Upper lobe of right lung (tissue), 1 donor: ENCODE data around the gene PLCB4. TPM values are rescaled to one million over a fixed set of nuclear protein-coding genes. Genes with fewer than 3 reads are reported as not detected.

ENCODE experiments used
- ATAC-seq: fragments of 200-7000 bp; cut with Tn5 transposase; one replicate; pipeline ENCODE4 v1.9.1; 2020; ENCODE audit warnings: mild to moderate bottlenecking, moderate library complexity
- DNase-seq: peaks from one replicate; pipeline ENCODE4 v3.0.0-alpha.2; 2020
- H3K27ac ChIP-seq: fragments of 200-600 bp; one replicate; pipeline ENCODE4 v1.8.0; 2022
- H3K27me3 ChIP-seq: fragments of 200-600 bp; one replicate; pipeline ENCODE4 v1.8.0; 2022; ENCODE audit warnings: mild to moderate bottlenecking
- H3K36me3 ChIP-seq: fragments of 200-600 bp; one replicate; pipeline ENCODE4 v1.8.0; 2022
- H3K4me1 ChIP-seq: fragments of 200-600 bp; one replicate; pipeline ENCODE4 v1.8.0; 2022
- H3K4me3 ChIP-seq: fragments of 200-600 bp; one replicate; pipeline ENCODE4 v1.8.0; 2022; ENCODE audit warnings: mild to moderate bottlenecking
- H3K9me3 ChIP-seq: fragments of 200-600 bp; one replicate; pipeline ENCODE4 v1.8.0; 2022
- intact Hi-C: fragments of 100-400 bp; cut with DNase I; formaldehyde crosslinking; loops from one replicate; pipeline ENCODE4 v1.11.0; 2022
- total RNA-seq: library from RNA; stranded (reverse); fragmentation: NEBNext Ultra II Directional; extraction: Animal tissue kit (Norgen Biotek cat#: 25700); gene quantifications from one replicate; pipeline ENCODE4 v1.2.1, GENCODE V29; 2021
- TF ChIP-seq, protein P1 (sequence below): fragments of 200-600 bp; IDR thresholded peaks from one replicate; pipeline ENCODE4 v1.8.0; 2022; ENCODE audit warnings: antibody characterized with exemption
- donor health status: DM: no; HTN: yes; CAD: no; lungs with severe emphysema.

Gene PLCB4
- total RNA-seq, 1 donor from 2014 or later: 7.9 TPM

DNA sequence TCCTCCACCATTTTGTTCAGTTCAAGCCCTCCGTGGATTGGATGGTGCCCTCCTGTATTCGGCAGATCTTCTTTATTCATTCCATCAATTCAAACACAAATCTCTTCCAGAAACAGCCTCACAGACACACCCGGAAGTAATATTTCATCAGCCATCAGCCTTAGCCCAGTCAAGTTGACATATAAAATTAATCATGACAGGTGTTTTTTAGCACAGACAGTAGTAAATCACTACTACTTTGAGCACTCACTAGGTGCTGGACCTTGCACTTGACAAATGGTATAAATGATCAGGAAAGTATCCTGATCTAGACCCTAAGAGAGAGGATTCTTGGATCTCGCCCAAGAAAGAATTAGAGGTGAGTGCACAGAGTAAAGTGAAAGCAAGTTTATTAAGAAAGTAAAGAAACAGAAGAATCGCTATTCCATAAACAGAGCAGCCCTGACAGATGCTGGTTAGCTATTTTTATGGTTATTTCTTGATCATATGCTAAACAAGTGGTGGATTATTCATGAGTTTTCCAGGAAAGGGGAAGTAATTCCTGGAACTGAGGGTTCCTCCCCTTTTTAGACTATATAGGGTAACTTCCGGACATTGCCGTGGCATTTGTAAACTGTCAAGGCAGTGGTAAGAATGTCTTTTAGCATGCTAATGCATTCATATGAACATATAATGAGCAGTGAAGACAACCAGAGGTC is 250.9 kb downstream of the PLCB4 start:
- Histone ChIP-seq H3K4me3 (no peak overlapping the region), H3K27ac (no peak overlapping the region), H3K9me3 (no peaks in the 10 kb centered on the region), H3K36me3 (no peaks in the 10 kb centered on the region), H3K27me3 (no peaks in the 10 kb centered on the region), H3K4me1 (no peaks in the 10 kb centered on the region)
- TF ChIP-seq, protein P1, sequence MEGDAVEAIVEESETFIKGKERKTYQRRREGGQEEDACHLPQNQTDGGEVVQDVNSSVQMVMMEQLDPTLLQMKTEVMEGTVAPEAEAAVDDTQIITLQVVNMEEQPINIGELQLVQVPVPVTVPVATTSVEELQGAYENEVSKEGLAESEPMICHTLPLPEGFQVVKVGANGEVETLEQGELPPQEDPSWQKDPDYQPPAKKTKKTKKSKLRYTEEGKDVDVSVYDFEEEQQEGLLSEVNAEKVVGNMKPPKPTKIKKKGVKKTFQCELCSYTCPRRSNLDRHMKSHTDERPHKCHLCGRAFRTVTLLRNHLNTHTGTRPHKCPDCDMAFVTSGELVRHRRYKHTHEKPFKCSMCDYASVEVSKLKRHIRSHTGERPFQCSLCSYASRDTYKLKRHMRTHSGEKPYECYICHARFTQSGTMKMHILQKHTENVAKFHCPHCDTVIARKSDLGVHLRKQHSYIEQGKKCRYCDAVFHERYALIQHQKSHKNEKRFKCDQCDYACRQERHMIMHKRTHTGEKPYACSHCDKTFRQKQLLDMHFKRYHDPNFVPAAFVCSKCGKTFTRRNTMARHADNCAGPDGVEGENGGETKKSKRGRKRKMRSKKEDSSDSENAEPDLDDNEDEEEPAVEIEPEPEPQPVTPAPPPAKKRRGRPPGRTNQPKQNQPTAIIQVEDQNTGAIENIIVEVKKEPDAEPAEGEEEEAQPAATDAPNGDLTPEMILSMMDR: no peak
- intact Hi-C loops: no loop called here
- no peak for ATAC-seq
- no peak for DNase-seq

DNA sequence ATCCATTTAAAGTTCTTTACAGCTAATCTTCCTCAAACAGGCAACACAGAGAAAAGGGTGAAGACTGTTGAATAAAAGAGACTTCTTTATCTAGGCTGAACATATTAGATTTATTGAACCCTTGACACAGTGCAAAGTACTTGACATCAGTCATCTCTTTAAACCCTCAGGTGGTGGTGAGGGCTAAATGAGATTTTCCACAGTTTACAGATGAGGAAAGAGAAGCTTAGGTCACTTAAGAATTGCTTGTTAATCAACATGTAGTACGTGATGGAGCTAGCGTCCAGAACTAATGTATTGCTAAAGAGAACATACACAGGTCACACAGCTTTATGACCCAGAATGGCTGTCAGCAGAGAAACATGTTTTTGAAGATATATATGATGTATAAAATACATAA is 252.1 kb downstream of the PLCB4 start:
- DNase-seq (no peak), ATAC-seq (no peak)
- H3K36me3 ChIP-seq: no peaks in the 10 kb centered on the region
- no peak overlapping the region for H3K27ac ChIP-seq
- TF ChIP-seq, protein P1: no peak
- H3K9me3 ChIP-seq: no peaks in the 10 kb centered on the region
- intact Hi-C loops: no loop called here
- H3K27me3 ChIP-seq: no peaks in the 10 kb centered on the region
- no peak overlapping the region for H3K4me3 ChIP-seq
- H3K4me1 ChIP-seq: no peaks in the 10 kb centered on the region

DNA sequence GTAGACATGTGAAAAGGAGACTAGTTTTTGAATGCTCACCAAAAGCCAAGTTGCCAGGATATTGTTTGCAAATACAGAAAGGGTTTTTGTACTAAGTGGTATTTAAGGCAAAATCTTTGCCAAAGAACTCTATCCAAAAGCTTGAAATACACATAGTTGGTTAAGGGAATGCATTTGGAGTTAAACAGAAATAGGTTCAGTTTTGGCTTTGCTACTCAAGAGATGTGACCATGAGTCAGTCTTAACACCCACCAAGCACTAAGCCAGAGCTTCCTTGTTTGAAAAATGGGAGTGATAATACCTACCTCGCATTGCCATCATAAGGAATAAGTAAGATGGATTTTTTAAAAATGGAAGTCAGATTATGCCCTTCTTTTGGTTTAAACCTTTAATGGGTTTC is 253.8 kb downstream of the PLCB4 start:
- Histone ChIP-seq H3K9me3 (no peaks in the 10 kb centered on the region), H3K27ac (no peak overlapping the region), H3K27me3 (no peaks in the 10 kb centered on the region), H3K4me1 (no peaks in the 10 kb centered on the region), H3K36me3 (no peaks in the 10 kb centered on the region), H3K4me3 (no peak overlapping the region)
- TF ChIP-seq, protein P1: no peak
- intact Hi-C loops: no loop called here
- ATAC-seq: no peak
- no peak for DNase-seq

DNA sequence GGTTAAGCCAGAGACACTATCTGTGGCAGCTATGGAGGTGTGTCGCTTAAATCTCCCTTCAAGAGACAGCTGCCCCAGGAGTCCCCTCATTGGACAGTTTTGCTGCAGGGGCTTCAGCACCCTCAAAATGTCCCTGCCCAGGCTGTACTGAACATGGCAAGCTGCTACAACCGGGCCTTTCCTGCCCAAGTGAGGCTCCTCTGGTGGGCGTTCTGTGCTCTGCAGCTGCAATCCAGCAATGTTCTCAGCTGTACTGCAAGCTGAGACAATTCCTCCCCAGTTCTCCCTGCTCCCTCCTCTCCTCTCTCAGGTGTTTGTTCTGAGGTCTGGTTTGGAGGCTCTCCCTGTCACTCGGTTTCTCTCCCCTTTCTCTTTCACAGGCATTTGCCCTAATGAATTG is 254.7 kb downstream of the PLCB4 start:
- Histone ChIP-seq H3K36me3 (no peaks in the 10 kb centered on the region), H3K9me3 (no peaks in the 10 kb centered on the region), H3K4me3 (no peak overlapping the region), H3K27me3 (no peaks in the 10 kb centered on the region), H3K27ac (no peak overlapping the region), H3K4me1 (no peaks in the 10 kb centered on the region)
- intact Hi-C loops: no loop called here
- TF ChIP-seq, protein P1: peak; percentile 22
- ATAC-seq: peak; percentile 24
- no peak for DNase-seq

DNA sequence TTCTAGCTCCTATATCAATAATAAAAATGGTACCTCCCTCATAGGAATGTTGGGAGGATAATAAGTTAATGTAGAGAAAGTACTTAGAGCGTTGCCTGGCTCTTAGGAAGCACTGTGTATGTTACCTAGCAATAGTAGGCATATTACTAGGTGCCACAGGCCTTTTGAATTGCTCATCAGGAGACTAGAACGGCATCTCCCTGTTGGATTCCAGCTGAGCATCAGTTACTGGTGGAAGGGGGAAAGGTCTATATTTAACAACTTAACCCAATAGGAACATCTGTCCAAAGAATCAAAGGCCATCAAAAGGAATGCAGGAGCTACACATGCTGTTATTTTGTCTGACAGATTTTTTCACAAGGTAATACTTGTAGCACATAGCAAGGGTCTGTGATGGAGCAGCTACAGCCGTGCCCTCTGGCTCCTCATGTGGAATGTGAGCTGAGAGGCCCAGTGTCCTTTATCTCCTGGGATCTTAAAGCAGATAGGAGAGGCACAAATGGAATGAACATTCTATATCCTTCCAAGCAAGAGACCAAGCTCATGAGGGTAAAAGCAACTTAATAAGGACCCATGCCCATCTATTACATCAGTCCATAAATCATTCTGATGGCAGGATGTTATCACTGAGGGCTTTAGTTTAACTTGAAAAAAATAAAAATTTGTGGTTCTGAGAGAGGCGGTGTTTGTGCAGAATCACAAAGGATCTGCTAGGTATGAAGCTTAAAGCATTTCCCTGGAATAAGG is 260.6 kb downstream of the PLCB4 start:
- no peak overlapping the region for H3K27ac ChIP-seq
- DNase-seq (no peak), ATAC-seq (no peak)
- H3K36me3 ChIP-seq: no peaks in the 10 kb centered on the region
- no peaks in the 10 kb centered on the region for H3K9me3 ChIP-seq
- TF ChIP-seq, protein P1: no peak
- H3K4me3 ChIP-seq: no peak overlapping the region
- H3K4me1 ChIP-seq: no peaks in the 10 kb centered on the region
- intact Hi-C loops: no loop called here
- no peaks in the 10 kb centered on the region for H3K27me3 ChIP-seq
